Stimulated activated CD4-positive, alpha-beta T cell treated with anti-CD3 and anti-CD28 coated beads, Interleukin-2, amount 100 ng/mL, for 4 hours (primary cell): ENCODE data around the gene DGLUCY.
"Not testable (repeated sequence)": the region's sequence is repeated elsewhere in the genome, so short reads cannot be mapped to it uniquely, and the experiment has no call there.

Source experiments
- DNase-seq: peaks from one replicate; pipeline ENCODE4 v3.0.0-alpha.2; 2020; ENCODE audit warnings: low read depth

DGLUCY gene

GRCh38 chr14:91261986-91262549 lies 148.2 kb downstream of the DGLUCY start:
- DNase-seq: no peak

- no peak for DNase-seq
Measured at GRCh38 chr14:91263329-91263728, 149.5 kb downstream of the DGLUCY start.

GRCh38 chr14:91264151-91265150 lies 150.6 kb downstream of the DGLUCY start:
- DNase-seq: no peak

GRCh38 chr14:91265404-91265803 lies 151.5 kb downstream of the DGLUCY start:
- no peak for DNase-seq

- not testable (repeated sequence) for DNase-seq
Measured at GRCh38 chr14:91266276-91266675, 152.4 kb downstream of the DGLUCY start.

- no peak for DNase-seq
Measured at GRCh38 chr14:91267965-91268437, 154.1 kb downstream of the DGLUCY start.

- no peak for DNase-seq
Measured at GRCh38 chr14:91269076-91269991, 155.5 kb downstream of the DGLUCY start.

- DNase-seq: no peak
Measured at GRCh38 chr14:91270188-91270587, 156.3 kb downstream of the DGLUCY start.

- no peak for DNase-seq
Measured at GRCh38 chr14:91270619-91271018, 156.7 kb downstream of the DGLUCY start.

- no peak for DNase-seq
Measured at GRCh38 chr14:91271639-91272038, 157.8 kb downstream of the DGLUCY start.

- no peak for DNase-seq
Measured at GRCh38 chr14:91272341-91273272, 158.7 kb downstream of the DGLUCY start.

GRCh38 chr14:91273273-91273884 lies 159.5 kb downstream of the DGLUCY start:
- no peak for DNase-seq

GRCh38 chr14:91273885-91274273 lies 160.0 kb downstream of the DGLUCY start:
- no peak for DNase-seq

GRCh38 chr14:91274796-91275195 lies 160.9 kb downstream of the DGLUCY start:
- DNase-seq: no peak
